Astrocyte (in vitro differentiated cells and primary cell): ENCODE measurements around the gene MFNG. TPM values are rescaled to one million over a fixed set of nuclear protein-coding genes. Genes with fewer than 3 reads are reported as not detected.

Source experiments
- DNase-seq: peaks from one replicate; pipeline ENCODE4 v3.0.0-alpha.2; 2010; ENCODE audit warnings: low read depth
- FAIRE-seq: peaks from 2 replicates; lab custom pipeline; 2011; peaks lifted over from hg19 to GRCh38; lab: Jason Lieb, UNC
- H2AFZ ChIP-seq: 2 replicates; pipeline ENCODE4 v1.6.0; 2012; ENCODE audit warnings: low read depth, low read length, inconsistent platforms
- H3K27ac ChIP-seq: 2 replicates; pipeline ENCODE4 v1.5.1; 2011; ENCODE audit warnings: low read depth, low read length, inconsistent platforms
- H3K27me3 ChIP-seq: 2 replicates; pipeline ENCODE4 v1.6.0; 2011; ENCODE audit warnings: low read length, inconsistent platforms; ENCODE audit not compliant: insufficient read depth
- H3K36me3 ChIP-seq: 2 replicates; pipeline ENCODE4 v1.5.1; 2011; ENCODE audit warnings: low read length, inconsistent platforms; ENCODE audit not compliant: insufficient read depth
- H3K4me1 ChIP-seq: 2 replicates; pipeline ENCODE4 v1.5.1; 2011; ENCODE audit warnings: low read length, inconsistent platforms; ENCODE audit not compliant: insufficient read depth
- H3K4me2 ChIP-seq: 2 replicates; pipeline ENCODE4 v1.6.0; 2012; ENCODE audit warnings: low read length, inconsistent platforms
- H3K4me3 ChIP-seq: 2 replicates; pipeline ENCODE4 v1.5.1; 2011; ENCODE audit warnings: low read depth, mild to moderate bottlenecking, low read length, inconsistent platforms; ENCODE audit not compliant: insufficient read depth
- H3K79me2 ChIP-seq: 2 replicates; pipeline ENCODE4 v1.6.0; 2012; ENCODE audit warnings: mild to moderate bottlenecking, low read length, inconsistent platforms; ENCODE audit not compliant: insufficient read depth
- H3K9ac ChIP-seq: 2 replicates; pipeline ENCODE4 v1.6.0; 2012; ENCODE audit warnings: mild to moderate bottlenecking, low read length, inconsistent platforms
- H3K9me3 ChIP-seq: 2 replicates; pipeline ENCODE4 v1.5.1; 2012; ENCODE audit warnings: low read depth, mild to moderate bottlenecking, low read length, inconsistent platforms; ENCODE audit not compliant: insufficient read depth
- H4K20me1 ChIP-seq: 2 replicates; pipeline ENCODE4 v1.6.0; 2012; ENCODE audit warnings: low read length, inconsistent platforms; ENCODE audit not compliant: insufficient read depth
- H3K27ac Mint-ChIP-seq: one replicate; pipeline ENCODE4 v1.8.0; 2021; ENCODE audit warnings: mild to moderate bottlenecking, mixed read lengths; ENCODE audit not compliant: unreplicated experiment
- H3K27me3 Mint-ChIP-seq: one replicate; pipeline ENCODE4 v1.8.0; 2021; ENCODE audit warnings: low read depth, mixed read lengths; ENCODE audit not compliant: unreplicated experiment
- H3K36me3 Mint-ChIP-seq: one replicate; pipeline ENCODE4 v1.8.0; 2021; ENCODE audit warnings: low read depth, mixed read lengths; ENCODE audit not compliant: unreplicated experiment
- H3K4me1 Mint-ChIP-seq: one replicate; pipeline ENCODE4 v1.8.0; 2021; ENCODE audit warnings: low read depth, mixed read lengths; ENCODE audit not compliant: unreplicated experiment
- H3K4me3 Mint-ChIP-seq: one replicate; pipeline ENCODE4 v1.8.0; 2021; ENCODE audit warnings: mild to moderate bottlenecking, moderate library complexity, mixed read lengths; ENCODE audit not compliant: unreplicated experiment
- H3K9me3 Mint-ChIP-seq: one replicate; pipeline ENCODE4 v1.8.0; 2021; ENCODE audit warnings: mild to moderate bottlenecking, mixed read lengths; ENCODE audit not compliant: unreplicated experiment
- CTCF ChIP-seq: IDR thresholded peaks from 2 replicates; pipeline ENCODE4 v1.5.1; 2011; ENCODE audit warnings: low read depth, mild to moderate bottlenecking, inconsistent platforms, low read length, moderate library complexity; ENCODE audit not compliant: insufficient read depth
- EZH2 ChIP-seq: IDR thresholded peaks from 2 replicates; pipeline ENCODE4 v1.6.1; 2012; ENCODE audit warnings: mild to moderate bottlenecking, low read length, inconsistent platforms; ENCODE audit not compliant: insufficient read depth
- total RNA-seq: library from RNA; stranded (reverse); gene quantifications from 2 replicates; pipeline ENCODE4 v1.2.1, GENCODE V29; 2021

The MFNG gene
- total RNA-seq, 1 donor from 2014 or later: 1.4 TPM

GRCh38 chr22:37431801-37432707, 54.1 kb downstream of the MFNG start:
- peak overlapping the region; percentile 2 for H2AFZ ChIP-seq
- FAIRE-seq: peak; percentile 98
- H3K4me3 Mint-ChIP-seq: no peak overlapping the region
- H3K36me3 ChIP-seq: no peaks in the 10 kb centered on the region
- peaks cover 18% of the 10 kb centered on the region for H3K27me3 Mint-ChIP-seq
- H3K27ac Mint-ChIP-seq: peak overlapping the region; percentile 96
- peaks cover 14% of the 10 kb centered on the region for H3K9me3 ChIP-seq
- H3K9me3 Mint-ChIP-seq: peaks cover 22% of the 10 kb centered on the region
- no peaks in the 10 kb centered on the region for H3K27me3 ChIP-seq
- TF ChIP-seq CTCF (no peak), EZH2 (no peak)
- H3K9ac ChIP-seq: peak overlapping the region; percentile 77
- peak; percentile 99 for DNase-seq
- H3K4me1 ChIP-seq: peaks cover 26% of the 10 kb centered on the region
- H3K36me3 Mint-ChIP-seq: peaks cover 8% of the 10 kb centered on the region
- peak overlapping the region; percentile 81 for H3K4me2 ChIP-seq
- peak overlapping the region; percentile 13 for H3K4me3 ChIP-seq
- H3K79me2 ChIP-seq: no peaks in the 10 kb centered on the region
- H4K20me1 ChIP-seq: no peaks in the 10 kb centered on the region
- peaks cover 16% of the 10 kb centered on the region for H3K4me1 Mint-ChIP-seq
- H3K27ac ChIP-seq: peak overlapping the region; percentile 94

- no peaks in the 10 kb centered on the region for H4K20me1 ChIP-seq
- H3K79me2 ChIP-seq: no peaks in the 10 kb centered on the region
- H3K27me3 ChIP-seq: no peaks in the 10 kb centered on the region
- peak overlapping the region; percentile 57 for H3K4me3 Mint-ChIP-seq
- peaks cover 22% of the 10 kb centered on the region for H3K9me3 Mint-ChIP-seq
- H3K4me3 ChIP-seq: peak overlapping the region; percentile 13
- no peak for FAIRE-seq
- H3K9ac ChIP-seq: peak overlapping the region; percentile 77
- H3K4me2 ChIP-seq: peak overlapping the region; percentile 81
- peak; percentile 50 for DNase-seq
- H2AFZ ChIP-seq: no peak overlapping the region
- H3K36me3 ChIP-seq: no peaks in the 10 kb centered on the region
- H3K27ac Mint-ChIP-seq: peak overlapping the region; percentile 96
- peak overlapping the region; percentile 94 for H3K27ac ChIP-seq
- peaks cover 16% of the 10 kb centered on the region for H3K4me1 Mint-ChIP-seq
- peaks cover 8% of the 10 kb centered on the region for H3K36me3 Mint-ChIP-seq
- H3K27me3 Mint-ChIP-seq: peaks cover 23% of the 10 kb centered on the region
- H3K4me1 ChIP-seq: peaks cover 29% of the 10 kb centered on the region
- TF ChIP-seq CTCF: no peak
- no peak for TF ChIP-seq EZH2
- H3K9me3 ChIP-seq: peaks cover 14% of the 10 kb centered on the region
Measured at GRCh38 chr22:37431366-37431765, 54.8 kb downstream of the MFNG start.
